GM19351 (cell line): Measurements from ENCODE around the gene TOMM6.
A peak's percentile ranks its signal among the peaks of the same experiment; 100 is the strongest.
"Not testable (repeated sequence)": the region's sequence is repeated elsewhere in the genome, so short reads cannot be mapped to it uniquely, and the experiment has no call there.

Experiments used
- ATAC-seq: cut with Tn5 transposase; IDR thresholded peaks from one replicate; pipeline ENCODE4 v1.9.1; 2021; ENCODE audit warnings: mild to moderate bottlenecking, moderate library complexity; ENCODE audit not compliant: unreplicated experiment

Gene TOMM6

GRCh38 chr6:41759905-41760579 is 27.5 kb upstream of the TOMM6 start:
- no peak for ATAC-seq

- ATAC-seq, result no peak
Measured at GRCh38 chr6:41763470-41763869, 24.0 kb upstream of the TOMM6 start.

- ATAC-seq, result not testable (repeated sequence)
Measured at GRCh38 chr6:41766043-41766664, 21.3 kb upstream of the TOMM6 start.

GRCh38 chr6:41767112-41767833 is 20.2 kb upstream of the TOMM6 start:
- no peak for ATAC-seq

- no peak for ATAC-seq
Measured at GRCh38 chr6:41768545-41769308, 18.8 kb upstream of the TOMM6 start.

- ATAC-seq, result no peak
Measured at GRCh38 chr6:41769376-41769775, 18.1 kb upstream of the TOMM6 start.

- no peak for ATAC-seq
Measured at GRCh38 chr6:41770381-41771057, 17.0 kb upstream of the TOMM6 start.

GRCh38 chr6:41771058-41771983 is 16.2 kb upstream of the TOMM6 start:
- ATAC-seq, result no peak

- no peak for ATAC-seq
Measured at GRCh38 chr6:41774841-41775240, 12.7 kb upstream of the TOMM6 start.

- no peak for ATAC-seq
Measured at GRCh38 chr6:41775293-41775882, 12.1 kb upstream of the TOMM6 start.

GRCh38 chr6:41777551-41778285 is 9.8 kb upstream of the TOMM6 start:
- no peak for ATAC-seq

GRCh38 chr6:41778895-41779294 is 8.6 kb upstream of the TOMM6 start:
- ATAC-seq, result no peak

- ATAC-seq, result no peak
Measured at GRCh38 chr6:41779336-41779735, 8.2 kb upstream of the TOMM6 start.

GRCh38 chr6:41779788-41780550 is 7.5 kb upstream of the TOMM6 start, which contains the start of gene FRS3:
FRS3 (minus strand) TSS chr6:41779900; CDS start chr6:41776987, 2,913 bp downstream.
- ATAC-seq, result peak; percentile 93

- ATAC-seq, result no peak
Measured at GRCh38 chr6:41780551-41781365, 6.7 kb upstream of the TOMM6 start, which contains the start of gene PRICKLE4. PRICKLE4 (plus strand) TSS chr6:41780782; CDS start chr6:41783474, 2,692 bp downstream.

- ATAC-seq, result no peak
Measured at GRCh38 chr6:41781366-41781730, 6.1 kb upstream of the TOMM6 start.
